NCI-H226 (cell line): ENCODE measurements around the gene MATK.

ENCODE experiments used
- DNase-seq: peaks from one replicate; pipeline ENCODE4 v3.0.0-alpha.2; 2015

MATK gene, protein sequence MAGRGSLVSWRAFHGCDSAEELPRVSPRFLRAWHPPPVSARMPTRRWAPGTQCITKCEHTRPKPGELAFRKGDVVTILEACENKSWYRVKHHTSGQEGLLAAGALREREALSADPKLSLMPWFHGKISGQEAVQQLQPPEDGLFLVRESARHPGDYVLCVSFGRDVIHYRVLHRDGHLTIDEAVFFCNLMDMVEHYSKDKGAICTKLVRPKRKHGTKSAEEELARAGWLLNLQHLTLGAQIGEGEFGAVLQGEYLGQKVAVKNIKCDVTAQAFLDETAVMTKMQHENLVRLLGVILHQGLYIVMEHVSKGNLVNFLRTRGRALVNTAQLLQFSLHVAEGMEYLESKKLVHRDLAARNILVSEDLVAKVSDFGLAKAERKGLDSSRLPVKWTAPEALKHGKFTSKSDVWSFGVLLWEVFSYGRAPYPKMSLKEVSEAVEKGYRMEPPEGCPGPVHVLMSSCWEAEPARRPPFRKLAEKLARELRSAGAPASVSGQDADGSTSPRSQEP

DNA sequence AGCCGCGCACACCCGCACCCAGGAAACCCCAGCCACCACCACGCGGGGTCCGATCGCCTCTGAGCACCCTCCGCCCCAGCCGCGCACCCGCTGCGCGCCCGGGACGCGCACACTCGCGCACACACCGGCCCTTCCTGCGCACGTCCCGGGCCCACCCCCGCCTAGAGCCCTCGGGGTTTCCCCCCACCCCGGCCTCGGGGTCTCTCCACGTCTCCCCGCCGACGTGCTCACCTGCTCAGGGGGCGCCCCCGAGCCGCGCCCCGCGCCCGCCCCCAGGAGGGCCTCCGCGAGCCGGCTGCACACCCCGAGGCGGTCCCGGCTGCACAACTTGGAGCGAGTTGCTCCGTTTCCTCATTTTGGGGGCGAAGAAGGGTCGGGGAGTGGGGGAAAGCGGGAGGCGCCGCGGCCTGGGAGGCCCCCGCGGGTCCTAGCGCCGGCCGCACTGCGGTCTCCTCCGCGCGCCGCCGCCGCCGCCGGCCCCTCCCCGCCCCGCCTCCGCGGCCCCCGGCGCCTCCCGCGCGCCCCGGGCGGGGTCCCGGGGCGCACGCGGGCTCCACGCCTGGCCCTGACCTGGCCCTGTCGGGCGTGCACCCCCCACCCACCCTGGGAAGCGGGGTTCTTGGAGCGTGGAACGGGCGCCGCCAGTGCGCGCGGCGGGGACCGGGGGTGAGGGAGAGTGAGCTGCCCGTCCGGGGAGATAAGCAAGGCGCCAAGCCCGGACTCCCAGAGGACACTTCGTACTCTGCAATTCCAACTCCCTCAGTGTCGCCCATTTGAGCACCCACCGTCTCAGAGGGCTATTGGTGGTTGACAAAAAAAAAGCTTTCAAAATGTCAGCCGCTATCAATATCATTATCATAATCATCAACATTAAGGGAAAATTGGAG, at the start of gene MATK:
Gene MATK, minus strand, starts transcription at position 444 of the 887 bp plus-strand sequence. CDS start 1,246 bp downstream, outside the sequence.
- DNase-seq, result no peak

GRCh38 chr19:3835055-3835435, 48.9 kb upstream of the MATK start:
- no peak for DNase-seq

GRCh38 chr19:3834349-3835054, 48.3 kb upstream of the MATK start:
- no peak for DNase-seq

DNA sequence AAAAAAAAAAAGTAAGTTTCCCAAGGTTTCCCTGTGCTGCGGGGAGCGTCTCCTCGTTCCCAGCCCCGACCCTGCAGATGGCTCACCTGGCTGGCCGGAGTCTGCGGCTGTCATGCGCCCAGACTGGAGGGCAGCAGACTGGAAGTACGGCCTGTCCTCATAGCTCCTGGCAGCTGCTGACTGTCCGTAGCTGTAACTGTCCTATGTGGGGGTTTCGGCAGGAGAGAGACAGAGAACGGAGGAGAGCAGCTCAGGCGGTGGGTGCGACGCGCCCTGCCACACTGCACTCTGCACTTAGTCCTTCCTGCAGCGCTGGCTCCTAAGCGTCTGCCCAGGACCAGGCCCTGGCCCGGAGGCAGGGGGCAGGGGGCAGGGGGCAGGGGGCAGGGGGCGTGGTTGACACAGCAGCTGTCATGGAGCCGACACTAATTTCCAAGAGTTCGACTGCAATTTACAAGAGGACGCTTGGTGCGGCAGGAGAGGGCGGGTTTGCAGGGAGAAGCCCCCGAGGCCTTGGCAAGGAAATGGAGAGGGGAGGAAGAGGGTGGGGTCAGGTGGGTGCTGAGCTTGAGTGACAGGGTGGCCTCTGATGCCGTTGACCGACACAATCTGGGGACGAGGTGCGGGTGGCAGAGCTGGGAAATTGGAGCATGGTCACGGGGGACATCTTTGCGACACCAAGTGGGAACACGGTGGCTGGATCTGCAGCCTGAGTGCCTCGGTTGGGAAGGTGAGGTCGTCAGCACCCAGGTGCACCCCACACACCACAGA, 47.6 kb upstream of the MATK start:
- DNase-seq, result no peak

DNA sequence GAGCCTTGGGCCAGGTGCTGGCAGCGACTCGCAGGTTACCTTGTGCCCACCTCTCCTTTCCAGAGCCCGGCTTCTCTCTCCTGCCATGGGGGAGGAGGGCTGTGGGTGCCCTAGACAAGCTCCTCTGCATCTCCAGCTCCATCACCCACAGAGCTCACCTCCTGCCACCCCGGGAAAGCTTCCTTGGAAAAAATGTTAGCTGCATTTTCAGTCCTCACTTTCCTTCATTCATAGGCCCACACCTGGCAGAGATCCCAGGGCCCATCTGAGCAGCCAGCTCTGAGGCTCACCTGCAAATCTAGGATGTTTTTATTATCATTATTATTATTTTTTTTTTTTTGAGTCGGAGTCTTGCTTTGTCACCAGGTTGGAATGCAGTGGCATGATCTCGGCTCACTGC, 45.8 kb upstream of the MATK start:
- no peak for DNase-seq

GRCh38 chr19:3831601-3832000, 45.4 kb upstream of the MATK start:
- DNase-seq, result no peak

DNA sequence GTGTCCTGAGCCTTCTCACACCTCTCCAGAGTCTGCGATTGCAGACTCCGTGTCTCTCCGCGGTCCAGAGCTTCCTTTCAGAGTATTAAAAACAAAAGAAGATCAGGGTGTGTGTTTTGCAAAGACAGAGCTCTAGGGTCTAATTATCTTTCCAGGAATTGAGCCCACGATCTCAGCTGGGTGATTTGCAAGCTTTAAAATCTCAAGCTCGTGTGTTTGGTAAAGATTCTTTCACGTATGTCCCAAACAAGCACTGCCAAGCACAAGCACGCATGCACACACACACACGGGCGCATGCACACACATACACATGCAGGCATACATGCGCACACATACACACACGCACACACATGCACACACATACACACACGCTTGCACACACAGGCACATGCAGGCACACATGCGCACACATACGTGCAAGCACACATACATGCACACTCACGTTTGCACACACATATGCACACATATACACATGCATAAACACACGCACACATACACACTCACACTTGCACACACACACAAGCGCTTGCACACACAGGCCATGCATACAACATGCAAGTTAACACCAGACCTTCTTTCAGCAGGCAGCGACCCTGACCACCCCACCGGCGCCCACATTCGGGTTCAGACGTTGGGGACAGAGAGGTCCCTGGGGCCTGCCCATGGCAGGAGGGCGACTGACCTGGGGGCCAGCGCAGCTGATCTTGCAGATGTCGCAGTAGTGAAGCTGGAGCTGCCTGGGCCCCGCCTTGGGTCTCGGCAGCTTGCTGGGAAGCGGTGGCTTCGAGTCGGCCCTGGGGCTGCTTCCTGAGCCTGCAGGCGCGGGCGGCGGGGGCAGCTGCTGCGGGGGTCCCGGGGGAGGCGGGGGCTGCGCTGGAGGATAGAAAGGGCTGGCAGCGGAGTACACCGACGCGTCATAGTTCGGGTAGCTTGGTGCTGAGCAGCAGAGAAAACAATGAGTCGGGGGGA, 44.7 kb upstream of the MATK start:
- no peak for DNase-seq

DNA sequence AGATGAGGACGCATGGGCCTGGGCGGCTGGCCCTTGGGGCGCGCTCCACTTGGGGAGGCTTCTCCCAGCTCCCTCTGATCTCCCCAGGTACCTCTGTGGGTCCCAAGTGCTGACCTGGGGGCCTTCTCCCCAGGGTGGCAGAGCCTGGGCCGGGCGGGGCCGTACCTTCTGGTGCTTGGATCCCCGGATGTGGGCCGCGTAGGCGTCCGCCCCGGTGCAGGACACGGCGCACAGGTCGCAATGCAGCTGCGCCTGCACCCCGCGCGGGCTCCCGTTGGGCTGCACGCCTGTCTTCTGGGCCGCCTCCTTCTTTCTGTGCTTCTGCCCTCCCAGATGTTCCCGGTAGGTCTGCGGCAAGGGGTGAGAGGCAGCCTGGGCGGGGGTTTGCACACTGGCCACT, 41.1 kb upstream of the MATK start:
- no peak for DNase-seq

- no peak for DNase-seq
Measured at GRCh38 chr19:3826163-3826562, 40.0 kb upstream of the MATK start.

- DNase-seq, result no peak
Measured at GRCh38 chr19:3825286-3825956, 39.2 kb upstream of the MATK start.

DNA sequence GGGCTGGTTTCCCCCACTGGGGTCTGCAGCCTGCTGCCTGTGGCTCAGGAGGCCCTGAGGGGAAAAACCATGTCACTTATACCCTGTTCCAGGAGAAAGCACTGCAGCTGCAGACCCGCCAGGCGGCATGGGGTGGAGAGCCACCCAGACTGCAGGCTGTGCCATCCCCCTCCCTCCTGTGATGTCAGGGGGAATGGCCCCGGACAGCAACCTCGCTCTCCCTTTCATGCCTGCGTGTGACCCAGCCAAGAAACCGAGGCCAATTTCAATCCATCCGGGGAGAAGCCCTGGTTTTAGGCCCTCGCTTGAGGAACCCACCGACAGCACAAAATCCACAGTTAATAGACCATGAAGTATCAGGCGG, 37.2 kb upstream of the MATK start:
- no peak for DNase-seq

DNA sequence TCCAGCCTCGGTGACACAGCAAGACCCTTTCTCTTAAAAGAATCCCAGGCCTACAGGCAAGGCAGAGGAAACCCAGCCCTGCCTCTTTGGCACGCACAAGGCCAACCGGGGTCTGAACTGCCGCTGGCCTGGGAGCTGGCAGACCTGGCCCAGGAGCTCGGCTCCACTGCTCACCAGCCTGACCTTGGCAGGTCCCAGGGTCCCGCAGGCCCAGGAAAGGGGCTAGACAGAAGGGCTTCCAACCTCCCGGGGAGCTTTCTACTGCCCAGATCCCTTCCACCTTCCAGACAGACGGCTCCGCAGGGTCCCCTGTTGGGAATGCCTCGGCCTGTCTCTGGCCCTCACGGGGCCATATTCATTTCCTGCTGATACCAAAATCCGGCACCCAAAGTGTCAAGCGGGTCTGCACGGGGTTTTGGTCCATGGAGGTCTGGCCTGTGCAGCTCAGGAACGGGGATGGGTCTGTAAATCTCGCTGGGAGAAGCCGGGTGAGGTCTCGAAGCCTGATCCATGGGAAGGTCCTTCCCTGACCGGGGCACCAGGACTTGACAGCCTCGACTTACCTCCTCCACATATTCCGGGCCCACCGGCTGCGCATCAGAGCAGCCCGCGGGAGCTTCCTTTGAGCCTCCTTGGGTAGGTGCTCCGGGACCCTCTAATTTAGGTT, 36.6 kb upstream of the MATK start:
- no peak for DNase-seq

- no peak for DNase-seq
Measured at GRCh38 chr19:3821857-3822364, 35.7 kb upstream of the MATK start.

GRCh38 chr19:3821156-3821555, 35.0 kb upstream of the MATK start:
- no peak for DNase-seq

GRCh38 chr19:3819989-3820388, 33.8 kb upstream of the MATK start:
- DNase-seq, result no peak

DNA sequence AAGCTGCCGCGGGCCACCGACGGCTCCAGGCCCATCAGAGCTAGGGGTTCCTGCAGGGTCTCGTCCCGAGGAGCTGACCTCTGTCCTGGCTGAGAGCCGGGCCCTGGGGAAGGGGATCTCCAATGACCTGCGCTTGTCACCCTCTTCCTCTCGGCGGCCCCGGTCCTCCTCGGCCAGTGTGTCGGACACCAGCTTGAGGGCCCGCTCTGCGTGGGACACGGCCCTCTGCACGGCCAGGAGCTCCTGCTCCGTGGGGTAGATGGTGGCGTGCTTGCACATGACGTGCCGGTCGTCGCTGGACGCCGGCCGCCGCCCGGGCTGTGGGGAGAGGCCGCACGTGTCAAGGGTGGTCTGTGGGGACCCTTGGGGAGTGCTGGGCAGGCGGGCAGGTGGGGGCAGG, 32.7 kb upstream of the MATK start:
- DNase-seq, result no peak

GRCh38 chr19:3818466-3818865, 32.3 kb upstream of the MATK start:
- DNase-seq, result no peak

- DNase-seq, result no peak
Measured at GRCh38 chr19:3817761-3818160, 31.6 kb upstream of the MATK start.

DNA sequence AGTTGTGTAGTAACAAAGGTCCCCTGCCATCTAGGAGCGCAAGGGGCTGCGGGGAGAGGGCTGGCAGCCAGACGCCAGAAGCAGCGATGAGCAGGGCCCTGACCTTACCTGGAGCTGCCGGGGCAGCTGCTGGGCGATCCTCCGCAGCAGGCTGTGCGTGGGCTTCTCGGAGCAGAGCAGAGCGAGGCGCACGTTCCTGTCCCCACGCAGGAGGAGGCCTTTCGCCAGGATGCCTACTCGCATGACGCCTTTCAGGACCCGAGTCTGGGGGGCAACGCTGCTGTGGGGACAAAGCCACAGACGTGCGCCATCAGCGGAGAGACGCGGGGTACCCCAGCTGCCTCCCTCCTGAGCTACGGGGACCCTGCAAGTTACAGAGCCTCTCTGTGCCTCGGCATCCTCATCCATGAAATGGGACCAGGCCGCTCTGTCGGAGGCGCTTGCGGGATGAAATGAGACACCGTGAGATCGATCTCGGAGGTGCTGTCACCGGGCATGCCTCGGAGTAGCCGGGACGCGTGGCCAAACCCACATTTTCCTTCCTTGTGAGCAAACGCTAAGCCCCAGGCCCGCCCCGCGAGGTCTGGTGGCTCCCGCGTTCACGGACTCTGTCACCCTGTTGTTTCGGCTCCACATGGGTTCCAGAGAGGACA, 30.5 kb upstream of the MATK start:
- no peak for DNase-seq
